IMR-90 (cell line): Measurements from ENCODE around the gene DHFR. TPM values are rescaled to one million over a fixed set of nuclear protein-coding genes. Genes with fewer than 3 reads are reported as not detected.

ENCODE experiments used
- ATAC-seq: fragments of 200-7000 bp; cut with Tn5 transposase; 2 replicates; pipeline ENCODE4 v1.9.1; 2020; ENCODE audit warnings: low read depth, mild to moderate bottlenecking, moderate library complexity
- BruUV-seq: library from RNA; stranded (reverse); fragments of 400-500 nt; replicated peaks from 2 replicates; lab custom pipeline; 2021; lab: Mats Ljungman, UMichigan
- CTCF ChIA-PET: fragments of 300-600 bp; formaldehyde crosslinking; extraction: SDS; loops from one replicate; lab custom pipeline; 2021; ENCODE audit warnings: antibody characterized with exemption; lab: Yijun Ruan, JAX
- POLR2A ChIA-PET: fragments of 300-600 bp; sonication (Branson Sonifier 250); formaldehyde crosslinking; loops from one replicate; lab custom pipeline; 2022; ENCODE audit warnings: antibody characterized with exemption; ENCODE audit not compliant: unreplicated experiment; lab: Charles Lee
- DNase-seq: peaks from one replicate; pipeline ENCODE4 v3.0.0; 2013
- H2AFZ ChIP-seq: replicated peaks from 2 replicates; pipeline ENCODE3; 2013; ENCODE audit warnings: low read length, mild to moderate bottlenecking; ENCODE audit not compliant: poor library complexity
- H2AK5ac ChIP-seq: 2 replicates; pipeline ENCODE4 v1.6.1; 2013; ENCODE audit warnings: low read depth, low read length, inconsistent platforms
- H2AK9ac ChIP-seq: replicated peaks from 2 replicates; pipeline ENCODE3; 2013; ENCODE audit warnings: mild to moderate bottlenecking, low read depth, low read length, moderate library complexity; ENCODE audit not compliant: poor library complexity
- H2BK120ac ChIP-seq: 2 replicates; pipeline ENCODE4 v1.6.1; 2013; ENCODE audit warnings: low read depth, low read length, inconsistent platforms
- H2BK15ac ChIP-seq: 3 replicates; pipeline ENCODE4 v1.6.1; 2013; ENCODE audit warnings: low read depth, low read length, inconsistent platforms
- H2BK20ac ChIP-seq: 2 replicates; pipeline ENCODE4 v1.6.1; 2013; ENCODE audit warnings: low read depth, mild to moderate bottlenecking, inconsistent platforms, low read length, moderate library complexity
- H2BK5ac ChIP-seq: 2 replicates; pipeline ENCODE4 v1.6.1; 2013; ENCODE audit warnings: mild to moderate bottlenecking, low read depth, low read length, inconsistent platforms; ENCODE audit not compliant: poor library complexity, severe bottlenecking
- H3K14ac ChIP-seq: replicated peaks from 2 replicates; pipeline ENCODE4 v1.6.1; 2013; ENCODE audit warnings: low read depth, low read length, inconsistent platforms
- H3K18ac ChIP-seq: 2 replicates; pipeline ENCODE4 v1.6.1; 2013; ENCODE audit warnings: low read depth, low read length, control low read depth
- H3K23ac ChIP-seq: 2 replicates; pipeline ENCODE4 v1.6.1; 2013; ENCODE audit warnings: low read depth, low read length, inconsistent platforms
- H3K27ac ChIP-seq: 2 replicates; pipeline ENCODE4 v1.5.1; 2013; ENCODE audit warnings: mild to moderate bottlenecking, control low read depth, low read length; ENCODE audit not compliant: insufficient read depth
- H3K27me3 ChIP-seq: 2 replicates; pipeline ENCODE4 v1.6.1; 2013; ENCODE audit warnings: low read length; ENCODE audit not compliant: control insufficient read depth, insufficient read depth
- H3K36me3 ChIP-seq: 2 replicates; pipeline ENCODE4 v1.6.1; 2013; ENCODE audit warnings: low read length, mixed read lengths; ENCODE audit not compliant: control insufficient read depth, insufficient read depth
- H3K4ac ChIP-seq: 2 replicates; pipeline ENCODE4 v1.6.1; 2013; ENCODE audit warnings: low read depth, low read length, inconsistent platforms
- H3K4me1 ChIP-seq: 2 replicates; pipeline ENCODE4 v1.6.1; 2013; ENCODE audit warnings: low read length, mixed read lengths; ENCODE audit not compliant: control insufficient read depth, insufficient read depth
- H3K4me2 ChIP-seq: 2 replicates; pipeline ENCODE4 v1.6.1; 2013; ENCODE audit warnings: low read depth, mild to moderate bottlenecking, control low read depth, low read length, moderate library complexity
- H3K4me3 ChIP-seq: 2 replicates; pipeline ENCODE4 v1.5.1; 2013; ENCODE audit warnings: low read depth, mild to moderate bottlenecking, control low read depth, low read length, moderate library complexity; ENCODE audit not compliant: insufficient read depth
- H3K56ac ChIP-seq: 2 replicates; pipeline ENCODE4 v1.6.1; 2013; ENCODE audit warnings: low read length, inconsistent platforms; ENCODE audit not compliant: insufficient read depth; ENCODE audit errors: extremely low read depth
- H3K79me1 ChIP-seq, 2 experiments: 2 replicates each; pipeline ENCODE4 v1.6.1; 2013; ENCODE audit warnings: low read length in 2 of 2, inconsistent platforms in 1 of 2, low read depth in 1 of 2
- H3K9ac ChIP-seq: 2 replicates; pipeline ENCODE4 v1.6.1; 2013; ENCODE audit warnings: low read depth, low read length, control low read depth
- H3K9me1 ChIP-seq: 2 replicates; pipeline ENCODE4 v1.6.1; 2013; ENCODE audit warnings: low read length, inconsistent platforms; ENCODE audit not compliant: insufficient read depth
- H3K9me3 ChIP-seq: 2 replicates; pipeline ENCODE4 v1.6.1; 2013; ENCODE audit warnings: low read length; ENCODE audit not compliant: control insufficient read depth, insufficient read depth
- H4K20me1 ChIP-seq: 2 replicates; pipeline ENCODE4 v1.6.1; 2013; ENCODE audit warnings: low read length, inconsistent platforms; ENCODE audit not compliant: insufficient read depth
- H4K5ac ChIP-seq: 2 replicates; pipeline ENCODE4 v1.6.1; 2013; ENCODE audit warnings: mild to moderate bottlenecking, low read depth, low read length, control low read depth
- H4K8ac ChIP-seq, 2 experiments: 2 replicates each; pipeline ENCODE4 v1.6.1; 2013; ENCODE audit warnings: low read depth in 2 of 2, low read length in 2 of 2, control low read depth in 1 of 2, inconsistent platforms in 1 of 2
- H4K91ac ChIP-seq: 2 replicates; pipeline ENCODE4 v1.6.1; 2013; ENCODE audit warnings: low read depth, low read length, inconsistent platforms; ENCODE audit not compliant: insufficient read depth
- BHLHE40 ChIP-seq: fragments of 150-350 bp; IDR thresholded peaks from 2 replicates; pipeline ENCODE4 v1.6.1; 2016; ENCODE audit warnings: mild to moderate bottlenecking, low read depth, low read length
- CEBPB ChIP-seq: IDR thresholded peaks from 2 replicates; pipeline ENCODE4 v1.6.1; 2012; ENCODE audit warnings: low read depth, low read length, improper control_type of control experiment
- CHD1 ChIP-seq: IDR thresholded peaks from 2 replicates; pipeline ENCODE4 v1.6.1; 2012; ENCODE audit warnings: low read depth, low read length, improper control_type of control experiment
- CTCF ChIP-seq: conservative IDR thresholded peaks from 2 replicates; pipeline ENCODE4 v1.5.1; 2012; ENCODE audit warnings: mild to moderate bottlenecking, low read depth, low read length, improper control_type of control experiment
- ELK1 ChIP-seq: fragments of 150-350 bp; IDR thresholded peaks from 2 replicates; pipeline ENCODE4 v1.6.1; 2016; ENCODE audit warnings: low read depth, mild to moderate bottlenecking, low read length, moderate library complexity, borderline replicate concordance
- FOS ChIP-seq: fragments of 150-350 bp; IDR thresholded peaks from 2 replicates; pipeline ENCODE4 v1.6.1; 2016; ENCODE audit warnings: low read depth, low read length
- MAFK ChIP-seq: IDR thresholded peaks from 2 replicates; pipeline ENCODE4 v1.6.1; 2012; ENCODE audit warnings: low read depth, low read length, improper control_type of control experiment
- MAZ ChIP-seq: IDR thresholded peaks from 2 replicates; pipeline ENCODE4 v1.6.1; 2012; ENCODE audit warnings: low read depth, mild to moderate bottlenecking, low read length, improper control_type of control experiment, moderate library complexity, borderline replicate concordance
- MXI1 ChIP-seq: IDR thresholded peaks from 2 replicates; pipeline ENCODE4 v1.6.1; 2012; ENCODE audit warnings: low read depth, mild to moderate bottlenecking, low read length, moderate library complexity, borderline replicate concordance
- NFE2L2 ChIP-seq: fragments of 150-350 bp; IDR thresholded peaks from 2 replicates; pipeline ENCODE4 v1.6.1; 2016; ENCODE audit warnings: low read depth, mild to moderate bottlenecking, low read length
- POLR2A ChIP-seq: IDR thresholded peaks from 2 replicates; pipeline ENCODE4 v1.6.1; 2012; ENCODE audit warnings: mild to moderate bottlenecking, low read depth, low read length
- RAD21 ChIP-seq: IDR thresholded peaks from 2 replicates; pipeline ENCODE4 v1.6.1; 2012; ENCODE audit warnings: low read length, improper control_type of control experiment
- RCOR1 ChIP-seq: IDR thresholded peaks from 2 replicates; pipeline ENCODE4 v1.6.1; 2012; ENCODE audit warnings: mild to moderate bottlenecking, low read length, improper control_type of control experiment; ENCODE audit not compliant: insufficient replicate concordance
- RFX5 ChIP-seq: IDR thresholded peaks from 2 replicates; pipeline ENCODE4 v1.8.0; 2012; ENCODE audit warnings: low read depth, mild to moderate bottlenecking, low read length, moderate library complexity
- SMC3 ChIP-seq: fragments of 150-350 bp; IDR thresholded peaks from 2 replicates; pipeline ENCODE4 v1.6.1; 2016; ENCODE audit warnings: low read depth, mild to moderate bottlenecking, antibody characterized with exemption, low read length, moderate library complexity
- USF2 ChIP-seq: fragments of 150-350 bp; IDR thresholded peaks from 2 replicates; pipeline ENCODE4 v1.6.1; 2017; ENCODE audit warnings: mild to moderate bottlenecking, antibody characterized with exemption, low read length, low read depth
- WGBS, 2 experiments: methylation state at CpG; one replicate each; pipeline versions ENCODE4 v1.1.5 to v1.1.7; 2013; ENCODE audit warnings: missing lambda C conversion rate in 2 of 2; ENCODE audit not compliant: insufficient read length in 1 of 2; ENCODE audit errors: extremely low coverage in 2 of 2; 5-methylcytosine and 5-hydroxymethylcytosine counted together
- dilution Hi-C: fragments of 300-500 bp; cut with HindIII; formaldehyde crosslinking; loops from one replicate; pipeline ENCODE4 v1.14.3; 2018; ENCODE audit warnings: low sequenced_read_pairs; ENCODE audit not compliant: unreplicated experiment
- in situ Hi-C: fragments of 300-500 bp; cut with MboI; formaldehyde crosslinking; loops from 3 replicates; pipeline ENCODE4 v1.14.3; 2019; ENCODE audit warnings: low sequenced_read_pairs, inconsistent platforms, mixed read lengths
- intact Hi-C: fragments of 100-400 bp; cut with micrococcal nuclease; formaldehyde crosslinking; loops from 2 replicates; pipeline ENCODE4 v1.10.0; 2022
- polyA plus RNA-seq, 3 experiments: library from polyadenylated mRNA; depleted of rRNA; stranded (reverse); fragments of >200 nt; gene quantifications; 2 replicates each; pipeline ENCODE4 v1.2.3, GENCODE V29; 2012; ENCODE audit warnings: low replicate concordance in 1 of 3
- total RNA-seq: library from RNA; depleted of rRNA; stranded (reverse); fragments of >200 nt; gene quantifications from 2 replicates; pipeline ENCODE4 v1.2.3, GENCODE V29; 2012

DHFR gene
- total and polyA plus RNA-seq, 2 of the 4 experiments (the other 2 are of a cell fraction), result 20.6 to 29.4 TPM

GRCh38 chr5:80644900-80645299, 9.9 kb downstream of the DHFR start:
- no peaks in the 10 kb centered on the region for H3K9me3 ChIP-seq
- no peak overlapping the region for H3K27ac ChIP-seq
- H3K56ac ChIP-seq, result no peak overlapping the region
- no peak overlapping the region for H2AK9ac ChIP-seq
- no peaks in the 10 kb centered on the region; a peak in 1 of 4 replicates for H3K79me1 ChIP-seq
- dilution Hi-C loops (no loop called here), in situ Hi-C loops (no loop called here), intact Hi-C loops (no loop called here)
- ChIA-PET CTCF (interaction anchor here (0.6 kb wide), 1 partner anchor 50 kb away, joined by 4 read pairs; no protein-coding TSS in a partner anchor), POLR2A (no interaction called here)
- H4K5ac ChIP-seq, result no peak overlapping the region
- TF ChIP-seq SMC3 (no peak), MAZ (no peak), MXI1 (no peak), MAFK (no peak), RFX5 (no peak), CEBPB (no peak), FOS (no peak), CHD1 (no peak), RCOR1 (no peak), NFE2L2 (no peak), ELK1 (no peak), RAD21 (no peak), CTCF (no peak), USF2 (no peak), POLR2A (no peak), BHLHE40 (no peak)
- no peak overlapping the region for H3K4me3 ChIP-seq
- no peak overlapping the region for H3K4me2 ChIP-seq
- no peak overlapping the region for H3K4ac ChIP-seq
- H2AFZ ChIP-seq, result no peak overlapping the region
- ATAC-seq (peak; percentile 49; the same call in 1 of the 2 replicates), DNase-seq (peak; percentile 6)
- no peak overlapping the region for H3K9ac ChIP-seq
- no peak overlapping the region for H2BK120ac ChIP-seq
- H2BK20ac ChIP-seq, result no peak overlapping the region
- H3K23ac ChIP-seq, result no peak overlapping the region
- WGBS, 2 experiments, result 68% methylated on average over 2 of the region's 4 CpGs; no CpG with 5 or more reads in 1 of the 2 experiments
- BruUV-seq, result no TSS peak
- peaks cover 5% of the 10 kb centered on the region; the same call in 1 of the 2 replicates for H3K36me3 ChIP-seq
- H3K9me1 ChIP-seq, result no peaks in the 10 kb centered on the region
- no peak overlapping the region for H2BK15ac ChIP-seq
- no peak overlapping the region for H3K18ac ChIP-seq
- H4K20me1 ChIP-seq, result no peaks in the 10 kb centered on the region
- H2BK5ac ChIP-seq, result no peak overlapping the region
- H3K14ac ChIP-seq, result no peak overlapping the region
- H4K8ac ChIP-seq, result no peak overlapping the region
- H4K91ac ChIP-seq, result no peak overlapping the region
- no peaks in the 10 kb centered on the region for H3K4me1 ChIP-seq
- no peaks in the 10 kb centered on the region for H3K27me3 ChIP-seq
- no peak overlapping the region for H2AK5ac ChIP-seq
